HepG2 (cell line): Measurements from ENCODE around the gene ASPHD1. TPM values are rescaled to one million over a fixed set of nuclear protein-coding genes. Genes with fewer than 3 reads are reported as not detected.

Source experiments
- ATAC-seq: fragments of 200-7000 bp; cut with Tn5 transposase; 3 replicates; pipeline ENCODE4 v1.9.1; 2020; ENCODE audit warnings: mild to moderate bottlenecking, moderate library complexity
- BruUV-seq: library from RNA; stranded (reverse); fragments of 400-500 nt; replicated peaks from 2 replicates; lab custom pipeline; 2021; lab: Mats Ljungman, UMichigan
- CTCF ChIA-PET: fragments of 300-600 bp; formaldehyde crosslinking; extraction: SDS; loops from one replicate; lab custom pipeline; 2021; ENCODE audit warnings: low total read pairs, inconsistent platforms, low intra/inter-chr PET ratio; lab: Yijun Ruan, JAX
- POLR2A ChIA-PET: fragments of 350-600 bp; sonication (Branson Sonifier 250); formaldehyde crosslinking; loops from one replicate; lab custom pipeline; 2020; ENCODE audit warnings: antibody characterized with exemption, inconsistent platforms; lab: Yijun Ruan, JAX
- DNase-seq: peaks from one replicate; pipeline ENCODE4 v3.0.0-alpha.2; 2015; ENCODE audit warnings: low spot score
- FAIRE-seq: peaks from 3 replicates; lab custom pipeline; 2011; peaks lifted over from hg19 to GRCh38; lab: Jason Lieb, UNC
- H2AFZ ChIP-seq: one replicate; pipeline ENCODE4 v1.6.1; 2011; ENCODE audit warnings: low read length, inconsistent platforms
- H3K27ac ChIP-seq: fragments of 300-600 bp; 3 replicates; pipeline ENCODE4 v1.8.0; 2011; ENCODE audit warnings: mixed run types, mild to moderate bottlenecking, mixed read lengths, low read length, inconsistent platforms; ENCODE audit not compliant: insufficient read depth; ENCODE audit errors: extremely low read length
- H3K27me3 ChIP-seq, 2 experiments: fragments of 200-600 bp in 1 of 2; 2 replicates in 1 of 2; 3 replicates in 1 of 2; pipeline versions ENCODE4 v1.6.0 to v1.8.0; 2011; ENCODE audit warnings: low read length in 2 of 2, mild to moderate bottlenecking in 2 of 2, moderate library complexity in 2 of 2, inconsistent platforms in 1 of 2; ENCODE audit not compliant: insufficient read depth in 2 of 2, control insufficient read depth in 1 of 2
- H3K36me3 ChIP-seq, 2 experiments: fragments of 200-600 bp in 1 of 2; replicated peaks in 1 of 2; 2 replicates in 1 of 2; 3 replicates in 1 of 2; pipeline versions ENCODE4 v1.5.1 to v1.8.0; 2011; ENCODE audit warnings: low read length in 2 of 2, inconsistent platforms in 1 of 2; ENCODE audit not compliant: insufficient read depth in 2 of 2, control insufficient read depth in 1 of 2
- H3K4me1 ChIP-seq: 2 replicates; pipeline ENCODE4 v1.5.1; 2012; ENCODE audit warnings: low read length, inconsistent platforms; ENCODE audit not compliant: insufficient read depth
- H3K4me2 ChIP-seq: 2 replicates; pipeline ENCODE4 v1.6.0; 2011; ENCODE audit warnings: low read depth, low read length, inconsistent platforms
- H3K4me3 ChIP-seq, 3 experiments: fragments of 200-600 bp in 1 of 3; sonication (generic), shearing (Covaris generic) in 1 of 3; replicated peaks in 1 of 3; 2 replicates each; pipeline ENCODE4 v1.5.1; 2011 to 2016; ENCODE audit warnings: low read length in 3 of 3, inconsistent platforms in 2 of 3, low read depth in 2 of 3, mild to moderate bottlenecking in 2 of 3, control low read depth in 1 of 3, mixed read lengths in 1 of 3; ENCODE audit not compliant: insufficient read depth in 1 of 3
- H3K79me2 ChIP-seq: one replicate; pipeline ENCODE4 v1.6.1; 2011; ENCODE audit warnings: low read length, inconsistent platforms; ENCODE audit not compliant: insufficient read depth
- H3K9ac ChIP-seq: 2 replicates; pipeline ENCODE4 v1.6.0; 2011; ENCODE audit warnings: mild to moderate bottlenecking, low read depth, low read length, inconsistent platforms; ENCODE audit not compliant: insufficient read depth
- H3K9me3 ChIP-seq: 2 replicates; pipeline ENCODE4 v1.5.1; 2012; ENCODE audit warnings: mild to moderate bottlenecking, low read length
- H4K20me1 ChIP-seq: 2 replicates; pipeline ENCODE4 v1.6.0; 2011; ENCODE audit warnings: inconsistent platforms, mild to moderate bottlenecking, low read length, moderate library complexity; ENCODE audit not compliant: insufficient read depth
- ATM ChIP-seq: fragments of 450-650 bp; IDR thresholded peaks from 2 replicates; pipeline ENCODE4 v1.7.1; 2017; ENCODE audit warnings: mild to moderate bottlenecking, borderline replicate concordance
- HNRNPK ChIP-seq: fragments of 200-400 bp; formaldehyde crosslinking; IDR thresholded peaks from 2 replicates; pipeline ENCODE4 v1.6.1; 2018; ENCODE audit warnings: low read length, low read depth, moderate library complexity, mild to moderate bottlenecking; ENCODE audit not compliant: poor library complexity, severe bottlenecking
- HNRNPLL ChIP-seq: fragments of 200-400 bp; formaldehyde crosslinking; IDR thresholded peaks from 2 replicates; pipeline ENCODE4 v1.6.1; 2017; ENCODE audit warnings: mild to moderate bottlenecking, low read depth, low read length; ENCODE audit not compliant: poor library complexity, severe bottlenecking
- MLLT10 ChIP-seq: sonication (generic); formaldehyde crosslinking; IDR thresholded peaks from 2 replicates; pipeline ENCODE4 v1.4.0; 2020; ENCODE audit warnings: missing genetic modification reagents
- MTA3 ChIP-seq: sonication (generic); formaldehyde crosslinking; IDR thresholded peaks from 2 replicates; pipeline ENCODE4 v1.4.0; 2020; ENCODE audit warnings: missing genetic modification reagents
- NCOR1 ChIP-seq: fragments of 200-600 bp; sonication (generic); IDR thresholded peaks from 2 replicates; pipeline ENCODE4 v1.7.0; 2017; ENCODE audit warnings: antibody characterized with exemption, low read length, borderline replicate concordance
- PAX8 ChIP-seq: sonication (generic); formaldehyde crosslinking; IDR thresholded peaks from 2 replicates; pipeline ENCODE4 v1.8.0; 2022; ENCODE audit warnings: mild to moderate bottlenecking, missing genetic modification reagents, borderline replicate concordance
- SCMH1 ChIP-seq: sonication (generic); formaldehyde crosslinking; IDR thresholded peaks from 2 replicates; pipeline ENCODE4 v1.9.0; 2021; ENCODE audit warnings: missing genetic modification reagents, mild to moderate bottlenecking, borderline replicate concordance
- ZBTB34 ChIP-seq: sonication (generic); formaldehyde crosslinking; IDR thresholded peaks from 2 replicates; pipeline ENCODE4 v1.8.0; 2022; ENCODE audit warnings: mild to moderate bottlenecking, missing genetic modification reagents
- ZMAT3 ChIP-seq: sonication (generic); formaldehyde crosslinking; conservative IDR thresholded peaks from 2 replicates; pipeline ENCODE4 v1.7.0; 2021; ENCODE audit warnings: missing genetic modification reagents
- ZNF101 ChIP-seq: sonication (generic); formaldehyde crosslinking; IDR thresholded peaks from 2 replicates; pipeline ENCODE4 v1.4.0; 2020; ENCODE audit warnings: mild to moderate bottlenecking, low read depth, missing genetic modification reagents, borderline replicate concordance
- ZNF318 ChIP-seq: sonication (generic); formaldehyde crosslinking; IDR thresholded peaks from 2 replicates; pipeline ENCODE4 v1.4.0; 2020; ENCODE audit warnings: mild to moderate bottlenecking, missing genetic modification reagents
- ZNF879 ChIP-seq: sonication (generic); formaldehyde crosslinking; IDR thresholded peaks from 2 replicates; pipeline ENCODE4 v1.8.1; 2023; ENCODE audit warnings: missing genetic modification reagents
- WGBS: methylation state at CpG from one replicate; pipeline ENCODE4 v1.1.6; 2017; ENCODE audit warnings: low lambda C conversion rate; 5-methylcytosine and 5-hydroxymethylcytosine counted together
- in situ Hi-C: cut with HindIII; loops from 2 replicates; pipeline ENCODE4 v1.10.0; 2017; ENCODE audit warnings: low pct_unique_long_range_greater_than_20kb; ENCODE audit not compliant: extremely low pct_ligation_motif_present
- intact Hi-C: fragments of 100-400 bp; cut with micrococcal nuclease; formaldehyde crosslinking; loops from one replicate; pipeline ENCODE4 v1.10.0; 2022; ENCODE audit not compliant: unreplicated experiment
- polyA plus RNA-seq, 8 experiments: library from polyadenylated mRNA; depleted of rRNA in 3 of 8; stranded (reverse) in 7 of 8; unstranded in 1 of 8; fragments of >200 nt; fragmentation: Illumina TruSeq in 4 of 8; extraction: Trizol in 4 of 8; gene quantifications; 2 replicates each; pipeline versions ENCODE4 v1.2.1 to v1.2.3, GENCODE V29; 2011 to 2016; ENCODE audit warnings: low read depth in 4 of 8, missing spikeins in 1 of 8, mixed read lengths in 1 of 8; ENCODE audit not compliant: insufficient read depth in 1 of 8
- total RNA-seq, 5 experiments: library from RNA; depleted of rRNA; stranded (reverse); fragments of >200 nt; fragmentation: Illumina TruSeq; extraction: Trizol; gene quantifications; 2 replicates each; pipeline ENCODE4 v1.2.3, GENCODE V29; 2016; ENCODE audit warnings: low read depth in 1 of 5

ASPHD1 gene
- total and polyA plus RNA-seq, 2 of the 13 experiments (the other 11 are each of a cell fraction or from before 2014, with no cell fraction given): 13.1 to 19.7 TPM

- no peak for TF ChIP-seq ZNF318 (CRISPR knock-in tag)
- TF ChIP-seq NCOR1: no peak
- TF ChIP-seq SCMH1 (CRISPR knock-in tag): no peak
- no peak for TF ChIP-seq HNRNPK
Measured at GRCh38 chr16:29921034-29921385, 20.7 kb downstream of the ASPHD1 start (continued).

GRCh38 chr16:29922326-29922725 is 22.0 kb downstream of the ASPHD1 start:
- BruUV-seq: no TSS peak
- POLR2A ChIA-PET: no interaction called here
- TF ChIP-seq ZNF101 (CRISPR knock-in tag) (no peak), HNRNPLL (no peak), MTA3 (CRISPR knock-in tag) (no peak), MLLT10 (no peak), ZNF879 (CRISPR knock-in tag) (no peak), ZMAT3 (CRISPR knock-in tag) (no peak), ZBTB34 (no peak), ATM (no peak), PAX8 (CRISPR knock-in tag) (no peak)

More at GRCh38 chr16:29922326-29922725, 22.0 kb downstream of the ASPHD1 start:
- intact Hi-C loops: no loop called here
- CTCF ChIA-PET: no interaction called here
- no peak overlapping the region for H3K27ac ChIP-seq
- H3K9me3 ChIP-seq: no peaks in the 10 kb centered on the region
- peaks cover 13% of the 10 kb centered on the region for H3K79me2 ChIP-seq
- no peak overlapping the region for H3K4me2 ChIP-seq
- ATAC-seq (no peak), DNase-seq (no peak), FAIRE-seq (no peak)
- no peaks in the 10 kb centered on the region for H3K27me3 ChIP-seq
- in situ Hi-C loops: no loop called here
- peaks cover 25% of the 10 kb centered on the region for H3K4me1 ChIP-seq
- H3K9ac ChIP-seq: no peak overlapping the region
- no peak overlapping the region for H3K4me3 ChIP-seq
- WGBS: 96% methylated on average over 2 of the region's 2 CpGs
- H2AFZ ChIP-seq: no peak overlapping the region
- H4K20me1 ChIP-seq: no peaks in the 10 kb centered on the region
- peaks cover 3 to 37% of the 10 kb centered on the region in 2 experiments; a peak in 3 of 5 replicates for H3K36me3 ChIP-seq
